Measurements from ENCODE around the gene FANCC. TPM values are rescaled to one million over a fixed set of nuclear protein-coding genes. Genes with fewer than 3 reads are reported as not detected.

FANCC gene
- total and polyA plus RNA-seq, 2 of the 4 experiments (the other 2 are of a cell fraction): 4.7 to 6.3 TPM

GRCh38 chr9:95189251-95190098, 128.0 kb downstream of the FANCC start (continued):
- no peak for TF ChIP-seq USF2 (IDR thresholded peaks at IDR 0.05; ENCODE audit: low read depth, low read length)

- H3K18ac ChIP-seq (ENCODE audit: low read depth, low read length): peak overlapping the region; percentile 33
- peaks cover 0 to 19% of the 10 kb centered on the region in 2 experiments; a peak in 2 of 4 replicates for H3K79me1 ChIP-seq (ENCODE audit: low read depth in 1 of 2, low read length in 2 of 2)
- H2BK15ac ChIP-seq (ENCODE audit: low read depth, low read length): peak overlapping the region; percentile 20; the same call in 1 of the 3 replicates
- no peak overlapping the region for H3K27ac ChIP-seq (ENCODE audit: insufficient read depth, low read length)
- H2AFZ ChIP-seq (replicated peaks; ENCODE audit: low read length, poor library complexity): no peak overlapping the region
- peak overlapping the region; percentile 77; the same call in 1 of the 2 replicates for H2BK20ac ChIP-seq (ENCODE audit: low read depth, low read length)
- peak; percentile 13 for DNase-seq
- no peaks in the 10 kb centered on the region for H3K27me3 ChIP-seq (ENCODE audit: control insufficient read depth, insufficient read depth, low read length)
- peak overlapping the region; percentile 79; the same call in 1 of the 2 replicates for H3K23ac ChIP-seq (ENCODE audit: low read depth, low read length)
- no peak for TF ChIP-seq CHD1 (IDR thresholded peaks at IDR 0.05; ENCODE audit: low read depth, low read length)
- no peak for TF ChIP-seq RFX5 (IDR thresholded peaks at IDR 0.05; ENCODE audit: low read depth, low read length)
- no peak for TF ChIP-seq BHLHE40 (IDR thresholded peaks at IDR 0.05; ENCODE audit: low read depth, low read length)
- TF ChIP-seq CTCF (conservative IDR thresholded peaks at IDR 0.05; ENCODE audit: low read depth, low read length): no peak
- no peak for TF ChIP-seq MAZ (IDR thresholded peaks at IDR 0.05; ENCODE audit: borderline replicate concordance, low read depth, low read length)
- CTCF ChIA-PET: no interaction called here
- peak overlapping the region; percentile 60 for H3K4ac ChIP-seq (ENCODE audit: low read depth, low read length)
- H4K8ac ChIP-seq (ENCODE audit: low read depth in 2 of 2, low read length in 2 of 2): peak overlapping the region in 1 of 2 experiments; percentile 74; a peak in 1 of 4 replicates
- no peak overlapping the region for H2BK5ac ChIP-seq (ENCODE audit: low read depth, low read length, poor library complexity, severe bottlenecking)
- dilution Hi-C loops (cut with HindIII; ENCODE audit: low sequenced_read_pairs, unreplicated experiment): no loop called here
- peak overlapping the region; percentile 49; the same call in 1 of the 2 replicates for H4K91ac ChIP-seq (ENCODE audit: insufficient read depth, low read depth, low read length)
- no peaks in the 10 kb centered on the region for H3K36me3 ChIP-seq (ENCODE audit: control insufficient read depth, insufficient read depth, low read length)
- in situ Hi-C loops (cut with MboI; ENCODE audit: low sequenced_read_pairs): no loop called here
- H3K14ac ChIP-seq (replicated peaks; ENCODE audit: low read depth, low read length): peak overlapping the region; percentile 25
- peak overlapping the region; percentile 35; the same call in 1 of the 2 replicates for H2BK120ac ChIP-seq (ENCODE audit: low read depth, low read length)
- no peak overlapping the region for H4K5ac ChIP-seq (ENCODE audit: low read depth, low read length)
- no TSS peak for BruUV-seq (replicated peaks)
- no peaks in the 10 kb centered on the region for H3K9me3 ChIP-seq (ENCODE audit: control insufficient read depth, insufficient read depth, low read length)
- intact Hi-C loops (cut with micrococcal nuclease): loop anchor here (2.0 to 5.0 kb wide), 2 partner anchors 76 to 319 kb away; no protein-coding TSS in a partner anchor
- no peak overlapping the region; the same call in 1 of the 2 replicates for H3K56ac ChIP-seq (ENCODE audit: extremely low read depth, insufficient read depth, low read length)
- peaks cover 12% of the 10 kb centered on the region for H3K4me1 ChIP-seq (ENCODE audit: control insufficient read depth, insufficient read depth, low read length)
- H4K20me1 ChIP-seq (ENCODE audit: insufficient read depth, low read length): no peaks in the 10 kb centered on the region
- H3K4me3 ChIP-seq (ENCODE audit: insufficient read depth, low read depth, low read length): no peak overlapping the region
- H2AK5ac ChIP-seq (ENCODE audit: low read depth, low read length): peak overlapping the region; percentile 56; the same call in 1 of the 2 replicates
- 57% methylated on average over 4 of the region's 4 CpGs; no CpG with 5 or more reads in 1 of the 2 experiments for WGBS, 2 experiments (ENCODE audit: extremely low coverage in 2 of 2, insufficient read length in 1 of 2)
- ATAC-seq (ENCODE audit: low read depth): no peak
- no peak overlapping the region for H2AK9ac ChIP-seq (replicated peaks; ENCODE audit: low read depth, low read length, poor library complexity)
- no peak overlapping the region for H3K9ac ChIP-seq (ENCODE audit: low read depth, low read length)
- H3K9me1 ChIP-seq (ENCODE audit: insufficient read depth, low read length): peaks cover 4% of the 10 kb centered on the region
- H3K4me2 ChIP-seq (ENCODE audit: low read depth, low read length): peak overlapping the region; percentile 11; the same call in 1 of the 2 replicates
- POLR2A ChIA-PET (ENCODE audit: unreplicated experiment): no interaction called here
These were observed 129.1 kb downstream of the FANCC start for GRCh38 chr9:95188459-95188858.

Data from IMR-90 (cell line).